C4-2B (cell line): ENCODE measurements around the gene WDR27.

Experiments
- H3K27ac ChIP-seq: fragments of 450-650 bp; 2 replicates; pipeline ENCODE4 v1.5.1; 2017
- ZFX ChIP-seq: fragments of 450-650 bp; IDR thresholded peaks from 2 replicates; pipeline ENCODE4 v1.6.1; 2017
- TF ChIP-seq, protein P1 (sequence below): fragments of 450-650 bp; conservative IDR thresholded peaks from 2 replicates; pipeline ENCODE4 v1.5.1; 2017; ENCODE audit warnings: mild to moderate bottlenecking

The WDR27 gene

DNA sequence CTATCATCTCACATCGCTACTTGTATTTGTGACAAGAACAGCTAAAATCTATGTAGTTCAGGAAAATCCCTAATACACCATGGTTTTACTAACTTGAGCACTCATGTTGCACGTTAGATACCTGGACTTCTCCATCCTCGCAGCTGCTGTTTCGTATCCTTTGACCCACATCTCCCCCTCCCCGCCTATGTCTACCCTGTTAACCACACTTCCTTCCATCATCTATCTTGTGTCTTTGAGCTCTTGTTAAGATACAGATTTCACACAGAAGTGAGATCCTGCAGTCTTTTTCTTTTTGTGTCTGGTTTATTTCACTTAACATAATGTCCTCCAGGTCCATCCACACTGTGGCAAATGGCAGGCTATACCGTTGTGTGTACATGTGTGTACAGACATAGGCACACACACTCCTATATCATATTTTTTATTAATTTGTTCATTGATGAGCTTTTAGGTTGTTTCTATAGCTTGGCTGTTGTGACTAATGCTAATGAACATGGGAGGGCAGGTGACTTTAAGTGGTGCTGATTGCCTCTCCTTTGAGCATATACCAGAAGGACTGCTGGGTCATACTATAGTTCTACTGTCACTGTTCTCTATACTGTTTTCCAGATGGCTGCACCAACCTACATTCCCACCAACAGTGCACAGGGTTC, 117.8 kb downstream of the WDR27 start:
- no peak overlapping the region for H3K27ac ChIP-seq
- TF ChIP-seq, protein P1, sequence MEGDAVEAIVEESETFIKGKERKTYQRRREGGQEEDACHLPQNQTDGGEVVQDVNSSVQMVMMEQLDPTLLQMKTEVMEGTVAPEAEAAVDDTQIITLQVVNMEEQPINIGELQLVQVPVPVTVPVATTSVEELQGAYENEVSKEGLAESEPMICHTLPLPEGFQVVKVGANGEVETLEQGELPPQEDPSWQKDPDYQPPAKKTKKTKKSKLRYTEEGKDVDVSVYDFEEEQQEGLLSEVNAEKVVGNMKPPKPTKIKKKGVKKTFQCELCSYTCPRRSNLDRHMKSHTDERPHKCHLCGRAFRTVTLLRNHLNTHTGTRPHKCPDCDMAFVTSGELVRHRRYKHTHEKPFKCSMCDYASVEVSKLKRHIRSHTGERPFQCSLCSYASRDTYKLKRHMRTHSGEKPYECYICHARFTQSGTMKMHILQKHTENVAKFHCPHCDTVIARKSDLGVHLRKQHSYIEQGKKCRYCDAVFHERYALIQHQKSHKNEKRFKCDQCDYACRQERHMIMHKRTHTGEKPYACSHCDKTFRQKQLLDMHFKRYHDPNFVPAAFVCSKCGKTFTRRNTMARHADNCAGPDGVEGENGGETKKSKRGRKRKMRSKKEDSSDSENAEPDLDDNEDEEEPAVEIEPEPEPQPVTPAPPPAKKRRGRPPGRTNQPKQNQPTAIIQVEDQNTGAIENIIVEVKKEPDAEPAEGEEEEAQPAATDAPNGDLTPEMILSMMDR: no peak
- TF ChIP-seq ZFX: no peak

DNA sequence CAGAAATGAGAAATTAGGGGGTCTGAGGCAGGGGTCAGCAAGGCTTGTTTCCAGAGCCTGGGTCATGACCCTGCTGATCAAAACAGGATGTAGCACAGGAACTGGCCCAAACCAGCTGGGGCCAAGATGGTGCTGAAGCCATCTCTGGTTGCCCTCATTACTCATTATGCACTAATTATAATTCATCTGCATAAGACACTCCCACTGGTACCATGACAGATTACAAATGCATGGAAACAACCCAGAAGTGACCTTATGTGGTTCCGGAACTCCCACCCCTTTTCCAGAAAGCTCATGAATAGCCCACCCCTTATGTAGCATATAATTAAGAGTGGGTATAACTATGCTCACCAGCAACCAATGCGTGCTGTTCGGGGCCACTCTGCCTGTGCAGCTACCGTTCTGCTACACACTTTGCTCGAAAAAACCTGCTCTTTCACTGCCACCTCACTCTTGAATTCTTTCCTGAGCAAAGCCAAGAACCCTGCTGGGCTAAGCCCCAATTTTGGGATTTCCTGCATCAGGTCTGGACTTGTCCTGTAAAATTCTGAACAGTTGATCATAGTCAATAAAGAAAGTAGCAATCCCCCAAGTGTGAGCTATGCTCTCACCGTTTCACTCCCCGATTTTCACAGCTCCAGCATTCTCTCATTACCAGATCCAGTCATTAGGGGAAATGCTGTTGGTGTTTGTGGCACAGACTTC, 122.3 kb downstream of the WDR27 start:
- TF ChIP-seq ZFX: no peak
- TF ChIP-seq, protein P1: no peak
- H3K27ac ChIP-seq: no peak overlapping the region

DNA sequence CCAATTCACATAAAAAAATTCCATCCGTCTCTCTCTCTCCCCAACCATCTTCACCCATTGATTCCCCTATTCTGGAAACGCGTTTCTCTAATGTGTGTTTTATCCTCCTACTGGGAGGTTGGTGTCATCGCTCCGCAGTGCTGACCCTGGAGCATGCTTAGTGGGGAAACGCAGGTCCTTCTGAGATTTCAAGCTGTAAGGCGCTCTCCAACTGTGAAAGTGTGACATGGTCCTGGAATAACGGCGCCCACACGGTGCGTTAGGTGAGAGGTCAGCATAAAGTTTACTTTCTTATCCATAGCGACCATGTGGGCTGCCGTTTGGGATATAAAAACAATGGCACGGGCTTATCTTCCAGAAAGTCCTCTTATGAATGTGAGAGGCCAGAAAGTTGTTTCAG, 123.9 kb downstream of the WDR27 start:
- TF ChIP-seq ZFX: no peak
- TF ChIP-seq, protein P1: no peak
- no peak overlapping the region for H3K27ac ChIP-seq

DNA sequence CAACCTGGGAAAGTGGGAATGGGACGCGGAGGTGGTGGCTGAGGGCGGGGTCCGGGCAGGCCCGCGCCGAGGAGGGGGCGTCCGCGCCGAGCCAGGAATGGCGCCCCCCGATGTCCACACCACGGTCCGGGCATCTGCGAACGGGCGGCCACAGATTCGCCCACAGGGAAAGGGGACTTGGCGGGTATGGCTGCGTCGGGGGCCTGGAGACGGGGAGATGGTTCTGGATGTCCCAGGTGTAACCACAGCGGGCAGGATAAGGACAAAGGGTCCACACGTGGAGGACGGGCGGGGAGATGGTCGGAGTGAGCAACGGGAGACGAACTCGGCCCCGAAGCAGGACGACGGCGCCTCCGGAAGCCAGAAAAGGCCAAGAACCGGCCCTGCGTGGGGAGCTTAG, 124.6 kb downstream of the WDR27 start:
- no peak for TF ChIP-seq ZFX
- TF ChIP-seq, protein P1: no peak
- H3K27ac ChIP-seq: no peak overlapping the region

DNA sequence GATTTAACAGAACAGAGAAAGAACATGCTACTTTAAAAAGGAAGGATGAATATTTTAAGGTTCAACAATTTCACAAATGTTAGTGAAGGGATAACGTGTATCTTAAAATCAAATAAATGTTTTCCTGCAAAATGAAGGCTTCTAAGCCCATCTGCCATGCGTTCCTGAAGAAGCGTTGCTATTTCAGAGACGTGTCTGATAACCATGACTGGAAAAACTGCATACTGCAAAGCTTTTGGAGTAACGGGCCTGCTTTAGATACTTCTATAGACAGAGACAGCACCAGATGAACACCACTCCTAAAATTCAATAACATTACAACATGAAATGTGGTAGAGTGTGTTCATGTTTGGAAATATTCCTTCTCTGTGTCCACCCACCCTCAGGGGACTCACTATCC, 126.0 kb downstream of the WDR27 start:
- TF ChIP-seq, protein P1: no peak
- no peak for TF ChIP-seq ZFX
- no peak overlapping the region for H3K27ac ChIP-seq

DNA sequence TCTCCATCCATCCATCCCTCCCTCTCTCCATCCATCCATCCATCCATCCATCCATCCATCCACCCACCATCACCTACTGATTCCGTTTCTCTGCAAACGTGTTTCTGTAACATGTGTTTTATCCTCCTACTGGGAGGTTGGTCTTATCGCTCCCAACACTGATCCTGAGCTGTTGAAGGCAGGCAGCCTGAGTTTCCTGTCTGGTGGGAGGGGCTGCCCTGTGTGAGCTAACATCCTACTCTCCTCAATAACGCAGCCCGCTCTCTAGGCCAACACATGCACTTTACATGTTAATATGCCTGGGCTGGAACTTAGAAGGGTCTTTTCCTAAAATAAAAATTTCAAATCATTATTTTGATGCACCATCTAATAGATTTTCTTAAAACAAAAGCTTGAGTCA, 126.5 kb downstream of the WDR27 start:
- no peak overlapping the region for H3K27ac ChIP-seq
- TF ChIP-seq, protein P1: no peak
- TF ChIP-seq ZFX: no peak

DNA sequence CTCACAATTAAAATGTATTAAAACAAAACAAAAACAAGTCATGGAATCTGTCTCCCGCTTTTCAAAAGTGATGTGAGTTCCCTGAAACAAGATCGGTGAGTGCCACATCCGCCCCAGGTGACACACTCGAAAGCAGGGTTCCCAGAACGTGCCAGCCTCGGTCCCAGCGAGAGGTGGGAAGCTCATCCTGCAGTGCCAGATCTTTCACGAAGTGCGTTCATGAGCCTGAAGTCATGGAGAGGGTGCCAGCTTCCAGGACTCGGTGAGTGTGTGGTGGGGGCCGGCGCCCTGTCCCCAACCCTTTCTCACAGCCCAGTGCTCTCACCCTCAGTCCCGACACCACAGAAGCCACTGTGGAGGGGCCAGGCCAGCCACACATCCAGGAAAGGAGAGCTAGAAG, 127.4 kb downstream of the WDR27 start:
- no peak for TF ChIP-seq ZFX
- TF ChIP-seq, protein P1: no peak
- H3K27ac ChIP-seq: no peak overlapping the region
